GM18499 (cell line): Measurements from ENCODE around the gene COPS4.
"Not testable (repeated sequence)": the region's sequence is repeated elsewhere in the genome, so short reads cannot be mapped to it uniquely, and the experiment has no call there.

ENCODE experiments used
- ATAC-seq: cut with Tn5 transposase; IDR thresholded peaks from one replicate; pipeline ENCODE4 v1.9.1; 2021; ENCODE audit warnings: moderate number of reproducible peaks; ENCODE audit not compliant: insufficient read depth, unreplicated experiment

COPS4 gene

DNA sequence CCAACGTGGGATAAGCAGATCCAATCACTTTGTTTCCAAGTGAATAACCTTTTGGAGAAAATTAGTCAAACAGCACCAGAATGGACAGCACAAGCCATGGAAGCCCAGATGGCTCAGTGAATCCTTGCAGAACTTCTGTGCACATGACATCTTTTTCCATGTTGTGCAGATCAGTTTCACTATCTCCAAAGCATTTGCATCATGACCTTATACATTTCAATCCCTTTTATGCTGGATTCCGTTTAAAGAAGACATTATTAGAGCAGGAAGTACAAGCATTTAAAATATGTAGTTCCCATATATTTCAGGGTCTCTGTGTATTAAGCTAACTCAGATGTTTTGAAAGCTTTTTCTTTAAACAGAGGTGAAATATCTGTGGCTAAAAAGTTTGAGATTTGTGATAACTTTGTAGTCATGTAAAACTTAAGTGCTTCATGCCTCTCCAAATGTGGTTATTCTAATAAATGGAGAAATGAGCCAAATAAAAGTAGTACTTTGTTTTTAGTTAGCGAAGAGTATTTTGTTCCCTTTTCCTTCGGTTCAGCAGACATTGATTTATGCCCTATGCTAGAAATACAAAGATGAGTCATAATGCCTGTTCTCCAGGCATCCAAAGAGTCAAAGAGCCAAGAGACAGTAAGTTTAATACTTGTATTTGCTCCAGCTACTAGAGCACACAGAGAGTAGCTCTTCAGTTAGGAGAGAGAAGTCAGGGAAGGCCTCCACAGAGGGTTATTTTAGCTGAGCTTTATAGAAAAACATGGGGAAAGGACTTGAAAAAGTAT lies 40.5 kb downstream of the COPS4 start:
- no peak for ATAC-seq

DNA sequence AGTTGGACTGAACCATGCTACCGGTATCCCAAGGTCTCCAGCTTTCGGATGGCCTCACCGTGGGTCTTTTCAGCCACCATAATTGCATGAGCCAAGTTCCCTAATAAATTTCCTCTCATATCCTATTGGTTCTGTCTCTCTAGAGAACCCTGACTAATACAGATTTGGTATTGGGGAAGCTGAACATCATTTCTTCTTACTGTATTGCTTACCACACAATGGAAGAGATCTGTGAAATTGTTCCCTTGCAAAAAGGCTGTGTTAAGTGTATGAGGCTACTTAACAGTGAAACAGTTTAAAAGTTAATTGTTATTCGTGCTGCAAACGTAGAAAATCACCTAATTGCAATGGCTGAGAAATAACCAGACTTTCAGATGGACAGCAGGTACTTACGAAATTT lies 45.6 kb downstream of the COPS4 start:
- no peak for ATAC-seq

DNA sequence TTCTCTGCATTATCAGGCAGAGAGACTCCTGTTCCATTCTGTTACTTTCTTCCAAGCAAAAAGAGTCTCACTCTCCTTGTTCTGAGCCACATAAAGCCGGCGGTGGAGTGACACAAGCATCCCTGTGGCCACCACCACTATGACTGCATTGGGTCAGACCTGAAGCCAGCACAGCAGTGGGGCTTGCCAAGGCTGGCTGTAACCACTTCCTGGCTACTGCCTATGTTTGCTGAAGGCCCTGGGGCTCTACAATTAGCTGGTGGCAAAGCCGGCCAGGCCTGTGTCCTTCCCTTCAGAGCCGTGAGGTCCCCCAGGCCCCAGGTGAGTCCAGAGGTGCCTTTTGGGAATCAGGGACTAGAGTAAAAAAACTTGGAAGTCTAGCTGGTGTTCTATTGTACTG lies 47.8 kb downstream of the COPS4 start:
- no peak for ATAC-seq

DNA sequence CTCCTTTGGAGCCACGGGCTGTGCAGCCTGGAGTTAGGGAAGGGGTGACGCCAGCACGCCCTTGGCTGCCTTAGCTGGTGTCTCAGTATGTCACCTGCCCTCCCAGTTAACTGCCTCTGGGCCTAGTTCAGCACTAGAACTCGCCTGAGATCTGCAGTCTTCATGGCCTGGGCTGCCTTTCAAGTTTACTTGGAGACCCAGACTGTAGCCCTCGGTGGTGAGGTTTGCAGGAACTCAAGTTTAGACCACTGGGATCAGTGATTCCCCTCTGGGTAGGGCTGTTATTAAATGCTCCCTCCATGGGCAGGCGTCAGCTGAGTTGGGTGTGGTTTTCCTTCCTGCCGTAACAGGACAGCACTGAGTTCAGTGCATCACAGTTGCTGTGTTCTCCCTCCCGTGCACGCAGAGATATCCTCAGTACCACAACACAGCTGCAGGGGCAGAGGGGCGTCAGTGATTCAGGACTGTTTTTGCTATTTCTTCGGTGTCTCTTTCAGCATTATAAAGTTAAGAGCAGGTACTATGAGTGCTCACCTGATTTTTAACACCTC lies 49.0 kb downstream of the COPS4 start:
- ATAC-seq, result no peak

DNA sequence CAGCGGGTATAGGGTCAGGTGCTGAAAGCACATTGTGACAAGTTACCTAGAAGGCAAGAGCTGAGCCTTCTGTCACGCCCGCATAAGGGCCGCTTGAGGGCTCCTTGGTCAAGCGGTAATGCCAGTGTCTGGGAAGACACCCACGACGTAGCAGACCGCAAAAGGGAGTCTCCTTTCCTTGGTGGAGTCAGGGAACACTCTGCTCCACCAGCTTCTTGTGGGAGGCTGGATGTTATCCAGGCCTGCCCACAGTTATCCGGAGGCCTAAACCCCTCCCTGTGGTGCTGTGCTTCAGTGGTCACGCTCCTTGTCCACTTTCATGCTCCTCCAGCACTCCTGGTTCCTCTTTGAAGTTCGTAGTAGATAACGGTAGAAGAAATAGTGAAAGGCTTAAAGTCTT lies 50.0 kb downstream of the COPS4 start:
- ATAC-seq, result not testable (repeated sequence)

DNA sequence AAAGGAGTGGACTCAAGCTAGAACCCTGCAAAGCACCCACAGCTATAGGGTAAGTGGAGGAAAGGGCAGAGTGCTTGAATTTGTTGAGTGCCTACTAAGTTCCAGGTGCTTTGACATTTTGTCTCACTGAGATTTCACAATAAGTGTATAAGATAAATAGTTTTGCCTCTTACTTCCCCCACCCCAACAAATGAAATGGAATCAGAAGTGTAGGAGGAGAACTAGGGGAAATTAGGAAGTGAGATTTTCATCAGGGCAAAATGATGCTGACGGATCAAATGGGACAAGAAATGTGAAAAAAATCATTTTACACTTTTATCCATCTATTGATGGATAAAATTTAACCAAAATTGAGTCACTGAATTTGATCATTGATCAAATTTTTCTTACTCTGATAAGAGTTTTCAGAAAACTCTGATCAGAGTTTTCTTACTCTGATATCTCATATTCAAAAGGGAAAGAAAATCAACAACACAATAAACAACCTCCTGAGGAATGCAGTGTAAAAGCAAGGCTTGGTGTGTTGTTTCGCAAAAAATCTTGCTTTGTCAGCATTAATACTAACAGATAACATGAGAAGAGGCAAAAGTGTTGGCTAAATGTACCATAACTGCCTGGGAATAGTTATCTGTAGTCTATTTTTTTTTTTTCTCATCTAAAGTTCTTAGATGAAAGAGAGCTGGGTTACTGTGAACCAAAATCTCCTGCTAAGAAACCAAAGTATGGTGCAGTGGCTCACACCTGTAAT lies 54.6 kb downstream of the COPS4 start:
- ATAC-seq, result no peak

DNA sequence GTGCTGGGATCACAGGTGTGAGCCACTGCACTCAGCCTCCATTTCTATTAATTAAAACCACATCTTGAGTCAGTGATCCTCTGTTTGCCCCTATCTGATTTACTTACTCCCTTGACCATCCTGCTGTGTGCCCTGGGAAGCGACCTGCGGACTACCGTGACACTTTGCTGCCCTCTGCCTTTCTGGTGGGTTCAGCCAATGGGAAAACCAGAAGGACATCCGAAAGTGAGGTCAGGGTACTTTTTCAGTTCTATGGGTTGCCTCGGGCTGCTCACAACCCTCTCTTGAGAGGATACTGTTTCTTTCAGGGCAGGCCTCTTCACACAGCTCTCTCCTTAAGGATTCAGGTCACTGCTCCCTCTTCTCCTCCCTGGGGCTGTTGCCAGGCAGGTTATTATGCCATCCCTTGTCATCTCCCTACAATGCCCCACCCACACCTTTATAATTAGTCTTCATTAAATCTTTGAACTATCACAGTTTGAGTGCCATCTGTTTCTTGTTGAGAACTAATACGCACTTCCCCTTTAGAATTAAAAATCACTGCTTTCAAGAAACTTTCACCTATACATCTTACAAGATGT lies 58.2 kb downstream of the COPS4 start:
- no peak for ATAC-seq

DNA sequence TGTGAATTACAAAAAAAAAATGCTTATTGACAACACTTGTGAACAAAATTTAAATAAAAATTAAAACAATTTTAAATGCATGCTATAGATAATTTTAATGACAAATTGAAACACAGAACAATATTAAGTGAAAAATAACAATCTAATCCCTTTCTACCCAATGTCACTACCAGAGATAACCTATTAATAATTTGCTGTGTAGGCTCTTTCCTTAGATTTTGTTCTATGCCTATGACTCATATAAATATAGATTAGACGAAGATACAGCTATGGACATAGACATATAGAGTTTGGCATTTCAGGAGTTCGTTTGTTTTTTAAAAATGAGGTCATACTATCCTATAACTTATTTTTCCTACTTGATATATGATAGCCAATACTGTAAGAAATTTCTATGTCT lies 61.4 kb downstream of the COPS4 start:
- ATAC-seq, result no peak

DNA sequence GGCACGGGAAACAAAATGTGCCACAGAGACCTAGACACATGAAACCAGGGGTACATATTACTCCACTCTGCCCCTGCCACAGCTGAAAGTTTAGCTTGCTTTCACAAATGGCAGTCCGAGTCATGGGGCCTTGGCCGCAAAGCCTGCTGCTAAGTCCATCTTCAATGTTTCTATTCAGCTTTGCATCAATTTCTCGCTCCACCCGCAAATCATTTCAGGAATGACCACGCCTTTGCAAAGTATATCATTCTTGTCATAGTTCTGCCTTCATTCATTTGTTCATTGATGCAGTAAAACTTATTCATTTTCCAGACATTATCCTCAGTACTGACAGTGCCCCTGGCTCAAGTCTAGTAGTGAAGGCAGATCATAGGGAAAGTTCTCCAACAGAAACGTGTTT lies 70.0 kb downstream of the COPS4 start:
- ATAC-seq, result no peak

DNA sequence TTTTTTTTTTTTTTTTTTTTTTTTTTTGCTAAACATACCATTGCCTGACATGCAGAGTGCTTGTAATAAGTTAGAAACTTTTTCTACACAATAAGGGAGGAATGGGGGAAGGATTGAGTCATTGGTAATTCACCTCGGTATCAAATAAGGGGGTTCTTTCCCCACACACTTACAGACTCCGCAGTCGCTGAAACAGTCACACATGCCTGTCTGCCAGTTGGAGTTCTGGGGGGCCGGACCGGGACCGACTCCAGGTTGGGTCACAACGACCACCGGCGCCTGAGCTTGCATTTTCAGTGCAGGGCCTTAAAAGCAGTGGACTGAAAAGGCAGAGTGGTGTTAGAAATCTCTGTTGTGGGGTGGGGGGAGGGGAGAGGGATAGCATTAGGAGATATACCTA lies 72.6 kb downstream of the COPS4 start:
- ATAC-seq, result no peak

DNA sequence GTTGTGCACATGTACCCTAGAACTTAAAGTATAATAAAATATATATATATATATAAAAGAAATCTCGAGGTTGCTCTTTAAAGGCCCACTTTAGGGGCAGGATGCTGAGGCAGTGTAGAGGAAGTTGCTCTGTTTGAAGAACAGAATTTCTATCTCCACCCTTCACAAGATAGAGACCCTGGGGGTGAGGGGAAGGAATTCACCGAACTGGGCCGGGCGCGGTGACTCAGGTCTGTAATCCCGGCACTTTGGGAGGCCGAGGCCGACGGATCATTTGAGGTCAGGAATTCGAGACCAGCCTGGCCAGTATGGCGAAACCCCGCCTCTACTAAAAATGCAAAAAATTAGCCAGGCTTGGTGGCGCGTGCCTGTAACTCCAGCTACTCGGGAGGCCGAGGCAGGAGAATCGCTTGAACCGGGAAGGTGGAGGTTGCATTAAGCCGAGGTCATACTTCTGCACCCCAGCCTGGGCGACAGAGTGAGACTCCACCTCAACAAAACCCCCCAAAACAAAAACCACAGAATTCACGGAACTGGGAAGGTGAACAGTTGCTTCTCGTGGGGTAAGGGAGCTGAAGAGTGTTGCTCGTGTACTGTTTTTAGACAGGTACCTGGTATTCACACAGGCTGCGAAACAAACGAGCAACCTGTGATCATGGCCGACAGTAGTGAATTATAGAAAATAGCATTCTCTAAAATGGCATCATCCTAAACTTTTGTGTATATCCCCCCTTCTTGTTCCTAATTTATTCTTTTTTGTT lies 73.3 kb downstream of the COPS4 start:
- ATAC-seq, result no peak

DNA sequence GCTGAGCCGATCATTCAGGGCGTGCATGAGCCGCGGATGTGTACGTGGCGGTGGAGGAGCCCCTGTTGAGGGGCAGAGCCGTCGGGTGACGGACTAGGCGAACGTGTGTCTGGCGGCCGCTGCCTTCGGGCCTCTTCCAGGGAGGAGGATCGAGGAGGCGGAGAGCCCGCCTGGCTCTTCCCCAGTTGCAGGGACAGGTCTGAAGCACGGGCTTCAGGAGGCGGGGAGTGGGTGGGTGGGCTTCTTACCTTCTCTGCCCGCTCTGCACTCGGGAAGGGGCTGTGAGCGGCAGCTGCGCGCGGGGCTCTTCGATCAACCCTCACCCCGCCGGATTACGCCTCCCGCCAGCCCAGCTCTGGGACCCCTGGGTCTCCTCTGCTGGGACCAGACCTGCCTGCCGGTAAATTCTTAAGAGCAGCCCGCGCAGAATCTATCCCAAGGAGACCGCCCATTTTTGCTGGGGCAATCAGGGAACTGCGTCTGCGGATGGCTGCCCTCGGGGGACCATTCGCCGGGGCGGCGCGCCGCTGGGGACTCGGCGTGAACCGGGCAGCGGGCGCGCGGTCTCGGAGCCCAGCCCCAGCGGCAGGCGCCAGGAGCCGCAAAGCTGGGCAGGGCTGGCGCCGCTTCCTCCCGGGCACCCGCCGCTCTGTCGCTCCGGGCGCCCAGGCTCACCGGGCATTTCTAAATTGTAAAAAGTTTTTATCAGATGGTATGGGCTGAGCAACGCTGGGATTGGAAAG lies 74.7 kb downstream of the COPS4 start:
- ATAC-seq, result no peak

DNA sequence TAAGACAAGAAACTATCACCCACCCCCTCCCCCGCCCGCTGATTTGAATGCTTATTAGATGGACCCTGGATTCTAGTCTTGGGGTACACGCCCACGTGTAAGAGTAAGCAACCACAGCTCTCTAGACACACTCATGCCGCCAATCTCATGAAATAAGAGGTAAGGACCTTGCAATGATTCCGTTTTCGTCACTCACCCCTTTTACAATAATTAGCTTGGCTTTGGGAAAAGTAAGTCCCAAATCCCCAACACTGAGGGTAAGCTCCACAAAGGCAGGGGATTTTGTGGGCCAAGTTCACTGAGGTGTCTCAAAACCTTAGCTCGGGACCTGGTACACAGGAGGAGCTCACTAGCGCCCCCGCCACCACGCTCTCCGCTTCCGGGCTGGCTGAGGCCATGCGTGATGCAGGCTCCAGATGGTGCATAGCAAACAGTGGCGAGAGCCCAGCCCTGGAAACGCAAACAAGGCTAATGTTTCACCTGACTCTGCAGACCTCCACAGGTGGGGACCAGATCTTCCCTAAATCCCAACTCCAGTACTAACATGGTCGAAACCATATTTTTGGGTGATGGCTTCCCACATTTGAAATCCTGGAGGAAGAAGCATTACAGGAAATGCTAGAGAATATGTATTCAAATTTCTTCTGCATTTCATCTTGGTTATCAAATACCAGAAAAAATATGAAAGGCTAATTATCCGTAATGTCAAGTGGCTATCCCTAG lies 75.4 kb downstream of the COPS4 start:
- ATAC-seq, result peak; percentile 45

DNA sequence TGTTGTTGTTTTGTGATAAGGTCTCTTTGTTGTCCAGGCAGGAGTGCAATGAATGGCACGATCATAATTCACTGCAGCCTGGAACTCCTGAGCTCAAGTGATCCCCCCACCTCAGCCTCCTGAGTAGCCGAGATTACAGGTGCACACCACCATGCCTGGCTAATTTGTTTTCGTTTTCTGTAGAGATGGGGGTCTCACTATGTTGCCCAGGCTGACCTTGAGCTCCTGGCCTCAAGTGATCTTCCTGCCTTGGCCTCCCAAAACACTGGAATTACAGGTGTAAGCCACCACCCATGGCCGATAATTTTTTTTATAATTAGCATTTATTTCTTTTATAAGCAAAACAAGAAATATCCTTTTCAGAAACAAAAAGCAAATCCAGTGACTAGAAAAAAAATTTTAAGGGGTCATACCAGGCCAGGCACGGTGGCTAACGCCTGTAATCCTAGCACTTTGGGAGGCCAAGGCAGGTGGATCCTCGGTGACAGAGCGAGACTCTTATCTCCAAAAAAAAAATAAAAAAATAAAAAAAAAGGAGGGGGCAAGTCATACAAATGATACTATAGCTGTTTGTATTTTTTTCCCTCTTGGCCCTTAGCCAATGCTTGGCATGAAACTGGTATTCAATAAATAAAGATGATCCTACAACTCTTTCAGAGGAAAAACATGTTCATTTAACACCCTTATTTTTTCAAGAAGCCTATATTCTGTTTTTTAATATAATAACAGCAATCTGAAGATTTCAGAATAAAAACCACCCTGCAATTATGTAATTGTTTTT lies 76.2 kb downstream of the COPS4 start:
- ATAC-seq, result no peak

DNA sequence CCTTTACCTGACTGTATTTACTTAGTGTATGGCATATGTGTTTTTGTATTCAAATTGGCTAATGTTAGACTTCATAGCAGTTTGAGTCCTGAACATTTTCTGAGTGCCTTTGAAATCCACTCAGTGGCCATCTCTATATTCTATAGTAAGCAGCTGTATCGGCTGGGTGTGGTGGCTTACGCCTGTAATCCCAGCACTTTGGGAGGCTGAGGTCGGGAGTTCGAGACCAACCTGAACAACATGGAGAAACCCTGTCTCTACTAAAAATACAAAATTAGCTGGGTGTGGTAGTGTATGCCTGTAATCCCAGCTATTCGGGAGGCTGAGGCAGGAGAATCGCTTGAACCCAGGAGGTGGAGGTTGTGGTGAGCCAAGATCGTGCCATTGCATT lies 76.8 kb downstream of the COPS4 start:
- ATAC-seq, result not testable (repeated sequence)

DNA sequence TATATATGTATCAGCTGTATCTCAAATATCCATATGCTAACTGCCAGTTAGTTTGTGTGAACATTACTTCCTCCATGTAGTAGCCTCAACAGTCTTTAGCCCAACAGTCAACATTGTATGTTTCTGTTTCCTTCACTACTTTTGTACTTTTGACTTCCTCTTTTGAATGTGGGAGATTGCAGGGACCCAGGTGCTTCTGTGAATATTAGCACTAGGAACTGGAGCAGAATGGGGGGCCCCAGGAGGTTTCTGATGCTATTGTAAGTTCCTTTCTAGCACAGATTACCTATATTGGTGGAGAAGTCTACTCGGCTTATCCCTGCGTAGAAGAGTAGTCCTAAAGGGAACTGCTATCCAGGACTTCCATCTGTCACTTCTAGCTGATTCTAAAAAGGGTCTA lies 77.2 kb downstream of the COPS4 start:
- peak; percentile 36 for ATAC-seq

DNA sequence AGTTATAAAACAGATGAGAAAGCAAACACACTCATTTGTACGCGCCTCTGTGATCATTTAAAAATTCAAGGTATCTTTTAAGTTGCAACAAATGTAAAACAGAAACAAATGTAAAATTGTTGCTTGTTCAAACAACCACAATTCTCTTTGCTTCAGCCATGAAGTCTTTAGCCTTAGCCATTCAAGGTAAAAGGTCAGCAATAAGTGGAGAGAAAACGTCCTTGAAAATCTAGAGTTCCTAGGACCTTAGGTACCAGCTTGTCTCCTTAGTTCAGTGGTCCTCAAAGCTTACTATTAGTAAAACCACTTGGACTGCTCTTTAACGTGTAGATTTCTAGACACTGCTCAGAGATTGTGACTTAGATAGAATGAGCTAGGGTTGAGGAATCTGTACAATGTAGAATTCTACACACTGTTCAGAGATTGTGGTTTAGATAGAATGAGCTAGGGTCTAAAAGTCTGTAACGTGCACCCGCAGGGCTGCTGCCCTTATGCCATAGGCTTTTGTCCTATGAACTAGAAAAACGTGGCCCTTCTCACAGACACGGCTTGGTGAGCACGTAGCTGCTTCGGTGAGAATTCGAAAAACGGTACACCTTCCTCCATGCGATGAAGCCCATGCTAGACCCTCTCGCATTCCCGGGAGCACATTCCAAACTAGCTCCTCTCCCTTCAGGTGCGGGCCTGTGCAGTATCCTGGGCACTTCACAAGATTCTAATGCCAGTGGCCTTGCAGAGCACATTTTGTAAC lies 77.9 kb downstream of the COPS4 start:
- no peak for ATAC-seq

DNA sequence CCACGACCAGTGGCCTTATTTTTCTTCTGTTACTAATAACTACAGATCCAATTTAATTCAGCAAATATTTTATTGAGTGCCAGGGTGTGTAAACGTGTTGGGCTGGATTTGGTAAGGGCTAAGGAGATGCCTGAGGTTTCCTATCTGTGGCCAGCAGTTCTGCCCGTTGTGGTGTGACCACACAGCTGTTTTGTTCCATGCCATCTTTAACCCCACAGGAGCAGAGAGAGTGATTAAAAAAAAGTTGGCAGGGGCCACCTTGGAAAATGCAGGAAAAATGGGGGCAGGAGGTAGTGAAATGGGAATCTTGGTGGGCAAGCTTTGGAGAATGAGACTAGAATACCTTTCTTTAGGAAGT lies 78.4 kb downstream of the COPS4 start:
- no peak for ATAC-seq
